HG03354 (cell line): ENCODE measurements around the gene LGALS3.

Experiments used
- ATAC-seq: cut with Tn5 transposase; IDR thresholded peaks from one replicate; pipeline ENCODE4 v1.9.1; 2021; ENCODE audit warnings: mild to moderate bottlenecking; ENCODE audit not compliant: unreplicated experiment, poor library complexity, severe bottlenecking

The LGALS3 gene

DNA sequence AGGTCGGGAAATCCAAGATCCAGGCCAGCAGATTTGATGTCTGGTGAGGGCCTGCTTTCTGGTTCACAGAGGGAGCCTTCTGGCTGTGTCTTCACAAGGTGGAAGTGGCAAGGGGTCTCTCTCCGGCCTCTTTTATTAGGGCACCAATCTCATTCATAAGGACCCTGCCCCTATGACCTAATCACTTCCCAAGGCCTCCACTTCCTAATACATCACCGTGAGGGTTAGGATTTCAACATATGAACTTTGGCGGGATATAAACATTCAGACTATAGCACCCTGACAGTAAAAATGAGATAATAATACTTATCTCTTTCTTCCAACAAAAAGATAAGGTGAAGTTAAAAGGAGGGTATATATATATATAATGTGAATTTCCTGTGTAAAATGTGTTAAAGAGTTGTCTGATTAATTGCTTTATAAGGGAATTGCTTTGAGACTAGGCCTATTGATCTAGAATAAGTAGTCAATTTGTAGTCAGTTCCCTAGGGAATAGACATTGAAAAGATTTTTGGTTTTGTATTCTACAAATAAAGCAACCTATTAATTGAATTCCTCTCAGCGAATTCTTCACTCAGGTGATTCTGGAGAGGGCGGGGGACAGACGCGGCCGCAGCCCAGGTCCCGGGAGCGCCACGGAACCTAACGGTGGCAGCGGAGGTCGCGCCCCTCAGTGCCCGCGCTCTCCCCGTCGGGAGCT is 516 bp upstream of the LGALS3 start:
- no peak for ATAC-seq

DNA sequence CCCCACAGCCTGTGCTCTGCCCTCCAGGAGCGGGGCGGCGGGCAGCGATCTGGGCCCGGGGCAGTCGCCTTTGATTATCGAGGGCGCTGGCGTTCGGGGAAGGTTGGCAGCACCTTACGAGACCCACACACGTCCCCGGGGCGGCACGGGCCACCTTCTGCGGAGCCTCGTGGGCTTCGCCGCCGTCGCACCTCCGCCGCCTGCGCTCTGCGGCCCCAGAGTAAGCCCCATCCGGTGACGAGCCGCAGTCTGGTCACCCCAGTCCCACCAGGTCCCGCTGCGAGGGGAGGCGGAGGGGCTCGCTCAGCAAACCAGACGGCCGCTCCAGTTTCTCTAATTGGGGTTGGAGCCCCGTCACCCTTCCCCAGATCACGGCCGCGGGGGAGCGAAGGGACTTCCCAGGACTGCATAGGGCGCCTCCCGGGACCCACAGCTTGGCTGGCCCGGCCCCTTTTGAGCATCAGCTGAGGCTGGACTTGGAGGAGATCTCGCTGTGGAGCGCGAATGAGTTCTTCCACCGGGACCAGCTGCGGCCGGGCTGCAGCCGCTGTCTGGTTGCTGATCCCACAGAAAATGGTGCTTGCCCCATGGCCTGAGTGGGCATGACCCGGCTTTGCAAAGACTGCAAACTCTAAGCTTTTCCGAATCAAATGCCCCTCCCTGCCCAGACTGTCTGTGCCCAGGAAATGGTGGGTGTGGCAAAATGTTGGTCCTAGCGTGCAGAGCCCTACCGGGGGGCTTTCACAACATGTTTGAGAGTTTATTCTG is 560 bp downstream of the LGALS3 start:
- ATAC-seq = peak; percentile 75

GRCh38 chr14:55130196-55130550 is 1.1 kb downstream of the LGALS3 start:
- ATAC-seq = no peak

DNA sequence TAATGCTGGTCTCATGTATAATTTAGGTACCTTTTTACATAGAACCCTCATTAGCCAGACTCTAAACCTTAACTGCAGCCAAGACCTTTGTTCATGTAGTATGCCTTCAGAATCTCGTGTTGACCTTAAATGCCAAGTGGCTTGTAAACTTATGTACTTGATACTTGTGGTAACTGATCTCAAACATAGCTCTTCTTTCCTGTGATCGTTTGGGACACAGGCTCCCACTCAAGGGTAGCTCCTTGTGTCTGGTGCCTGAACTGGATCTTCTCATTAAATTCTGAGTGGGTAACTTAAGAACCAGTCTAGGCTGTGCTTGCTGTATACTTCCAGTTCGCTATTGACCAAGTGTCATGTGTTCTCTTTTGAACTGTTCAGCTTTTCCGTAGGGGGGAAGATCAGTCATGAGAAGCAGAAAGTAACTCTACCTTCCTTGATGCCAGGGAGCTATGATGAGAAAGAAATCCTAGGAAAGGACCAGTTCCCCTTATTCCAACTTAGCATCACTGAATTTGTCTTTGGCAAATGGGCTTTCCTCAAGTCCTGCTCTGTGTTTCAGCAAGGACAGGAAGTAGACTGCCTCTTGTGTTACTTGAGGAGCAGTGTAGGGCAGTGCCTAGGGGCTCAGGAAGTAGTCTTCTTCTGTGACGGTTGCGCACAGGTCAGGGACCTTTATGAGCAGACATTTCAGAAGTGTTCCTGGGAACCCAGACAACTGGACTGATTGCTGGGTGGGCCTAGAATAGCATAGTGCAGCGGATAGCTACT is 2.5 kb downstream of the LGALS3 start:
- ATAC-seq = no peak

DNA sequence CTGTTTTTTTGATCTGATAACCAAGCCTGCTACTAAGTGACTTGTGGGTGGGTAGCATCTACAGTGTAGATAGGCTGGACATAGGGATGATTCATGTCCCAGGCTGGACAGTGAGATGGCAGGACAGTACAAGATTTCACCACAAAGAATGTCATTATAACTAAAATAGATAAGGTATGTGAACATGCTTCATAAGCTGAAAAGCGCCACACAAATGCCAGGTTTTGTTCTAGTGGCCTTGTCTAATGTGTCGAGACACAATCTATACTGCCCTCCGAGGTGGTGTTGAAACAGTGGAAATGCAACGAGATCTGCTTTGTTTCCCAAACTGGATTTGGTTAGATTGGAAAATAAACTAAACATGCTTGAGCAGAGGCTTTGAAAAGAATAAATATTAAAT is 4.4 kb downstream of the LGALS3 start:
- no peak for ATAC-seq

DNA sequence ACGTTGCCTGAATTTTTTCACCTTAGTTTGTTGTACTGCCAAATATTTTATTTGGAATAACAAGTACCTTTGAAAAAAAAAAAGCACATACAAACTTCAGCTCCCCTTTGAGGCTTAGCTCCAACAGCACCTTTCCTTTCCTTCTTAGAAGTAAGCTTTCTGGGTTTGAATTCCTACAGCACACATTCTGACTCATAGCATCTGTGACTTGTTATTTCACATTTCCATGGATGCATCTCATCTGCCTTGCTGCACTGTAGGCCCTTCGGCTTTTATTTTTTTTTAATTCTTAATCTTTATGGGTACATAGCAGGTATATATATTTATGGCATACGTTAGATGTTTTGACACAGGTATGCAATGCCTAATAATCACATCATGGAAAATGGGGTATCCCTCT is 7.2 kb downstream of the LGALS3 start:
- ATAC-seq = no peak

GRCh38 chr14:55136885-55137786 is 8.1 kb downstream of the LGALS3 start:
- ATAC-seq = no peak

DNA sequence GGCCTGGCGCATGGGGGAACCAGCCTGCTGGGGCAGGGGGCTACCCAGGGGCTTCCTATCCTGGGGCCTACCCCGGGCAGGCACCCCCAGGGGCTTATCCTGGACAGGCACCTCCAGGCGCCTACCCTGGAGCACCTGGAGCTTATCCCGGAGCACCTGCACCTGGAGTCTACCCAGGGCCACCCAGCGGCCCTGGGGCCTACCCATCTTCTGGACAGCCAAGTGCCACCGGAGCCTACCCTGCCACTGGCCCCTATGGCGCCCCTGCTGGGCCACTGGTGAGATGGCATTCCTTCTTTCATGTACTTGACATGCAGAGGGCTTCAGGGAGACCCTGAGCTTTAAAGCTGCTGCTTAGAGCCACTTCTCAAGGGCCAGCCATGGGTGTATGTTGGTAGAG is 9.0 kb downstream of the LGALS3 start:
- ATAC-seq = no peak

DNA sequence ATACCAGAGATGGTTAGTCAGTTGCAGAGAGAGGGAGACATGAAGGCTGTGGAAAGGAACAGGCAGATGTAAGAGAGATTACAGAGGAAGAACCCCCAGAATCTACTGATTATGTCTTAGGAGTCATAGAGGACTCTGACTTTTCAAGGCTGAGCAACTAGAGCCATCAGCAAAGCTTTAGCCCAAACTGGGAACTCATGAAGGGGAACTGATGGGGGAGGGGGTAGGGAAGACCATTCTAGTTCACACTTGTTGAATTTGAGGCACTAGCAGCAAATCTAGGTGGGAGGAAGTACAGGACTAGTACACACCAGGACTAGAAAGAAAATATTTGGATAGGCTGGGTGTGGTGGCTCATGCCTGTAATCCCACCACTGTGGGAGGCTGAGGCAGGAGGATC is 10.1 kb downstream of the LGALS3 start:
- no peak for ATAC-seq

DNA sequence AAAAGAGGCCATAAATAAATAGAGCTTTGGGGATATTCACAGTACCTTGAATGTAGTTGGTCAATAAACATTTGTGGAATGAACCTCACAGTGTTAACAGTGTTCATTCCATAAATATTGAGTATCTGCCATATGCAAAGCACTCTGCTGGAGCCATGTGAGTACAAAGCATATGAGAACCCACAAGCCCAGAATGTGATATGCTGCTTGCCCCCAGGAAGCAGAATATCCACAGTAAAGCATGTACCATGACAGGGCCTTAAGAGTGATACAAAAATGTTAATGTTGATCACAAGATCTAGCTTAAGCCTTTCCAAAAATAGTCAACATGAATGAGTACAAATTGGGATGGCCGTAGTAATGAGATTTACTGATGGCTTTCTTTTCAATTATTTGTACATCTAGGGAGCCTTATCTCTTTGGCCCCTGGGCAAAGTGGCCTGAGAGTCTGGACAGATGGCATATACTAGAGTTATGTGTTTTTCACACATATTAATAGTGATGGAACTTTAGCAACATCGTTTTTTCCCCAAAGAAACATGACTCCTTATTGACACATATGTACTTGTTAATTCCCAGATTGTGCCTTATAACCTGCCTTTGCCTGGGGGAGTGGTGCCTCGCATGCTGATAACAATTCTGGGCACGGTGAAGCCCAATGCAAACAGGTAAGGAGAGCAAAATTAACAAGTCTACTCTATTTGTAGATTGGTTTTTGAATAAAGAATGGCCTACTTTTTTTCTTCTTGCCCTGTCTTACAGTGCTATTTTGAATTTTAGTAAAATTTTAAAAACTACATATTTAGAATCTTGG is 10.9 kb downstream of the LGALS3 start:
- ATAC-seq = no peak

DNA sequence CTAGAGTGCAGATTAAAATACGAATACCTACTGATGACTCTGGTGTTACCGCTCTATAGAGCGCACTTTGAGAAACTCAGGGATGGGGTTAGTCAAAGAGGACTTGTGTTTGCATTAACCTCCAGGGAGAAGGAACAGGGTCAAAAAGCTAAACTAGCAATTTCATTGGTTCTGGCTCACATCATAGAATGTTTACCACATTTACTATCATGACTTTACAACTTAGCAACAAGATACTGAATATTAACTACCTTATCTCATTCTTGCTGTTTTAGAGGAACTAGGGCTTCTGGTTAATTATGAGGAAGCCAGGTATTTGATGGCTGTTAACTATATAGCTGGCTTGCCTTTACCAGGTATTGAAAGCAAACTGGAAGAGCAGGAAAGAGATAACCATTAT is 12.8 kb downstream of the LGALS3 start:
- no peak for ATAC-seq

DNA sequence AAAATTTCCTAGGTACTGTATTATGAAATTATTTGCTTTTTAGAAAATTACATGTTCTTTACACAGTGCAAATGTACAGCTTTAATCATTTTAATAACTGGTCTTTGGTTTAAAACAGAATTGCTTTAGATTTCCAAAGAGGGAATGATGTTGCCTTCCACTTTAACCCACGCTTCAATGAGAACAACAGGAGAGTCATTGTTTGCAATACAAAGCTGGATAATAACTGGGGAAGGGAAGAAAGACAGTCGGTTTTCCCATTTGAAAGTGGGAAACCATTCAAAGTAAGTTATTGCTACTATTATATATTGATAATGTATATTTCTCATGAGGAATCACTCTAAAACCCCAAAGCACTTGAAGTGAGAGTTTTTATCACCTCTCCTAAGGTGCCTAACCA is 13.4 kb downstream of the LGALS3 start:
- no peak for ATAC-seq

GRCh38 chr14:55146425-55146824 is 17.4 kb downstream of the LGALS3 start:
- ATAC-seq = no peak

DNA sequence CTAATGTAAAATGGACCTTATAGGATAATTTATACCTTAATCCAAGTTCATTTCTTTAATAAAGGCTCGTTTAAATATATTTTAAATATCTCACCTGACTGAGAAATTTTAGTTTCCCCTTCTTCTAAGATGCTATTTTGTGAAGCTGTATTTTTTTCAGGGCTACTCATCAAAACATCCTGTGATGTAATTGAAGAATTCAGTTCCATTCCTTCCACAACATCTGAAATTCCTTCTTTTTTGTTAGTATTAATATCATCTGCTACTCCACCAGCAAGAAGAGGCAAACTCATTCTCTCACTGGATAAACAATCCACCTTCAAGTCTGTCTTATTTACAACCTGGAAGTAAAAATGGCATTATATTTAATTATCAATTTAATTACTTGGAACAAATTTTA is 22.5 kb downstream of the LGALS3 start:
- no peak for ATAC-seq

DNA sequence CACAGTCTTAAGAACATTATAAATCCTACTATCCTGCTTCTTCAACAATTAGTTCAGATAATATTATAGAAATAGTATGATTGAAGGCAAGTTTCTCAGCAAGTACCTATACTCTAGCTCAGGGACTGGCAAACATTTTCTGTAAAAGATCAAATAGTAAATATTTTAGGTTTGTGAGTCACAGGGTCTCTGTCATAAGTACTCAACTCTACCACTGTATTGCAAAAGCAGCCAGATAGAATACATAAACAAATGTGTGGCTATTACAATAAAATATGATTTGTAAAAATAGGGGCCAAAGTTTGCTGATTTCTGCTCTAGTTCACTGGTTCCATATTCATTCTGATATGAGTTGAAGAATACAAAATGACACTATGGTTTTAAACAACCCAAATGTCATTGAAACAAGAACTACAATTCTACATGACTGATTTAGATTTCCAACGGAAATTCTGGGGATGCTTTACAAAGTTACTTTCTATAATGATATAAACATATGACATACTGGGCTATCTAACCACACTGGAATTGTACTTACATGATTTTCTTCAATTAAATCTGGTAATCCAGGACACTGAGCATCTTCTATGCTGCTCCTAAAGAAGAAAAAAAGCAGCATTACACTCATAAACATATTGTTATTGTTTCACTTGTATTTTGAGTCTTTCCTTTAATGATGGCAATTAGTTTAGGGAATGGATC is 23.2 kb downstream of the LGALS3 start:
- ATAC-seq = no peak

DNA sequence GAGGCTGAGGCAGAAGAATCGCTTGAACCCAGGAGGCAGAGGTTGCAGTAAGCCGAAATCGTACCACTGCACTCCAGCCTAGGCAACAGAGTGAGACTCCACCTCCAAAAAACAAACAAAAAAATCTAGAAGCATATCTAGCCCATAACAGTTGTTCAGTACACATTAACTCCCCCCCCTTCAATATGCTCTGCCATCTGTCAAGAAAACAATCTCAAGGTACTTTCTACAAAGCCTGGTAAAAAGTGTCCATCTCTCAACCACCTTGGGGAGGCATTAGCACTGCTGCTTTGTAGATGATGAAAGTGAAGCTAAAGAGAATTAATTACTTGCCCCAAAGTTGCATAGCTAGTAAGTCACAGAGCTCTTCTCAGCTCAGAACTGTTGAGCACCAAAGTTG is 24.9 kb downstream of the LGALS3 start:
- no peak for ATAC-seq

DNA sequence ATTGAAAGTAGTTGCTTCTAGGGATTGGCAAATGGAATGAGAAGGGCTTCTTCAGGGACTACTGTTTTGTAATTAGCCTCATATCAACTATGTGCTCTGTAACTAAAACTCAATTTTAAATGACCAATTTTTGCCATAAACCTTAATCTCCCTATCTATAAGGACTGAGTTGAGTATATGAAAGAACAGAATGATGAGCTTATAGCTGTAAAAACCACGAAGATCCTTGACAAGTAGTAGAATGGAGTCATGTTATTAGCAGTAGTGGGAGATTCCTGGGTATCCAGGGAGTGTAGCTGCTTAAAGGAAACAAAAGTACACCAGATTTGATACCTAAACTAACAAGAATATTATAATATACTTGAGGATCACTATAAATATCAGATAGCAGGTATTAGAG is 28.0 kb downstream of the LGALS3 start:
- ATAC-seq = no peak

DNA sequence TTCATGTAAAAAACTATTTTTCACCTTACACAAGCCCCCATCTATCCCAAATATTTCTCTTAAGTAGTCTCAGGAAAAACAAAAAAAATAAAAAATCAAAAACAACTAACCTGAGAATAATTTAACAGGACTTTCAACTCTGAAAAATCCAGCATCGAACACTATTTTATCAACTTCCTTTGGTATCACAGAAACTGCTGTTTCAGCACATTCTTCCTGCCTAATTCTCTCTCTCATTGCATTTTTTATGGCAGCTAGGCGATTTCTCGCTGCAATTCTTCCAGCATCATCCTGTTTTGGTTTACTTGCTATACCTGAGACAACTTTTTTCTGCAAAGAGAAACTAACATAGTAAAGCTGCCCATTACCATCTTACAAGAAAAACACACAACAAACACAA is 29.4 kb downstream of the LGALS3 start:
- no peak for ATAC-seq

DNA sequence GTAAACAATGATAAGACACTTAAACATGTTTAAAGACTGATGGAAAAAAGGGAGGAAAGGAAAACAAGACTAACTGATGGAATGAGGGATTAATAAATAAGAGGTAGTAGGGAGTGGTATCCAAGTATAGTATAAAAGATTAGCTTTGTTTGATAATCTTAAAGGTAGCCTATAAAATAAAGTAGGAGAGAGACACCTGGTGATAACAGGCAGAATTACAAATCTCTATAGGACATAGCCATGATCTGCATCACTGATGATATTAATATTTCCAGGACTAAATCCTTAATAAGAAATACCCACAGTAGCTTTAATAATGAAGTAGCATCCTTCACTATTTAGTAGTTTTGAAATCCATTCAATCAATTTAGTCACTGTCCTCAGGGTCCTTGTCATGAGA is 31.9 kb downstream of the LGALS3 start:
- ATAC-seq = no peak
